Skin of body (tissue), 2 donors: ENCODE results near the gene ADARB2. TPM values are rescaled to one million over a fixed set of nuclear protein-coding genes. Genes with fewer than 3 reads are reported as not detected.
"Not testable (repeated sequence)": the region's sequence is repeated elsewhere in the genome, so short reads cannot be mapped to it uniquely, and the experiment has no call there.

Source experiments
- DNase-seq: peaks from one replicate; lab custom pipeline; 2025; lab: John Stamatoyannopoulos, UW
- total RNA-seq: library from RNA; depleted of rRNA; stranded (reverse); fragments of >200 nt; gene quantifications from one replicate; pipeline ENCODE4 v1.2.3, GENCODE V29; 2014

The ADARB2 gene
- total RNA-seq, 1 donor from 2014 or later: 0.10 TPM

- no peak for DNase-seq
Observed at GRCh38 chr10:1440897-1441296, 296.4 kb downstream of the ADARB2 start.

- no peak for DNase-seq
Observed at GRCh38 chr10:1434912-1435692, 302.2 kb downstream of the ADARB2 start.

GRCh38 chr10:1434202-1434601, 303.1 kb downstream of the ADARB2 start:
- DNase-seq: no peak

GRCh38 chr10:1432161-1432560, 305.2 kb downstream of the ADARB2 start:
- no peak for DNase-seq

- no peak for DNase-seq
Observed at GRCh38 chr10:1431229-1431628, 306.1 kb downstream of the ADARB2 start.

- not testable (repeated sequence) for DNase-seq
Observed at GRCh38 chr10:1427521-1428186, 309.7 kb downstream of the ADARB2 start.

GRCh38 chr10:1426786-1427185, 310.5 kb downstream of the ADARB2 start:
- no peak for DNase-seq

GRCh38 chr10:1425879-1426278, 311.4 kb downstream of the ADARB2 start:
- no peak for DNase-seq

- no peak for DNase-seq
Observed at GRCh38 chr10:1424648-1425047, 312.7 kb downstream of the ADARB2 start.

- no peak for DNase-seq
Observed at GRCh38 chr10:1423676-1424253, 313.6 kb downstream of the ADARB2 start.

- no peak for DNase-seq
Observed at GRCh38 chr10:1422275-1422674, 315.1 kb downstream of the ADARB2 start.

- no peak for DNase-seq
Observed at GRCh38 chr10:1420661-1421362, 316.5 kb downstream of the ADARB2 start.

- DNase-seq: no peak
Observed at GRCh38 chr10:1419796-1420610, 317.3 kb downstream of the ADARB2 start.

- DNase-seq: no peak
Observed at GRCh38 chr10:1418031-1418550, 319.2 kb downstream of the ADARB2 start.

GRCh38 chr10:1417574-1417973, 319.8 kb downstream of the ADARB2 start:
- no peak for DNase-seq

- DNase-seq: no peak
Observed at GRCh38 chr10:1416456-1417037, 320.8 kb downstream of the ADARB2 start.

GRCh38 chr10:1414893-1415292, 322.4 kb downstream of the ADARB2 start:
- no peak for DNase-seq

GRCh38 chr10:1414346-1414745, 323.0 kb downstream of the ADARB2 start:
- not testable (repeated sequence) for DNase-seq

- DNase-seq: no peak
Observed at GRCh38 chr10:1413823-1414222, 323.5 kb downstream of the ADARB2 start.

GRCh38 chr10:1413256-1413655, 324.1 kb downstream of the ADARB2 start:
- no peak for DNase-seq
